HUES64 (cell line): ENCODE measurements around the gene MKNK2.

ENCODE experiments used
- H3K27ac ChIP-seq: 2 replicates; pipeline ENCODE4 v1.7.0; 2013; ENCODE audit warnings: low read depth, low read length, inconsistent platforms
- H3K27me3 ChIP-seq: 2 replicates; pipeline ENCODE4 v1.6.1; 2013; ENCODE audit warnings: mild to moderate bottlenecking, low read length; ENCODE audit not compliant: insufficient read depth
- H3K36me3 ChIP-seq: 2 replicates; pipeline ENCODE4 v1.6.1; 2013; ENCODE audit warnings: mild to moderate bottlenecking, low read length; ENCODE audit not compliant: insufficient read depth
- H3K4me1 ChIP-seq: 2 replicates; pipeline ENCODE4 v1.6.1; 2013; ENCODE audit warnings: mild to moderate bottlenecking, low read length, moderate library complexity; ENCODE audit not compliant: insufficient read depth
- H3K4me3 ChIP-seq: 2 replicates; pipeline ENCODE4 v1.5.1; 2013; ENCODE audit warnings: mild to moderate bottlenecking, low read length, moderate library complexity
- H3K9ac ChIP-seq: 2 replicates; pipeline ENCODE4 v1.6.1; 2013; ENCODE audit warnings: mild to moderate bottlenecking, low read depth, low read length
- H3K9me3 ChIP-seq: 2 replicates; pipeline ENCODE4 v1.6.1; 2013; ENCODE audit warnings: low read depth, low read length; ENCODE audit not compliant: insufficient read depth
- WGBS: fragments of 150-250, 120-280 bp; methylation state at CpG from one replicate; pipeline ENCODE4 v1.1.7; 2013; ENCODE audit warnings: missing lambda C conversion rate; 5-methylcytosine and 5-hydroxymethylcytosine counted together

Gene MKNK2

DNA sequence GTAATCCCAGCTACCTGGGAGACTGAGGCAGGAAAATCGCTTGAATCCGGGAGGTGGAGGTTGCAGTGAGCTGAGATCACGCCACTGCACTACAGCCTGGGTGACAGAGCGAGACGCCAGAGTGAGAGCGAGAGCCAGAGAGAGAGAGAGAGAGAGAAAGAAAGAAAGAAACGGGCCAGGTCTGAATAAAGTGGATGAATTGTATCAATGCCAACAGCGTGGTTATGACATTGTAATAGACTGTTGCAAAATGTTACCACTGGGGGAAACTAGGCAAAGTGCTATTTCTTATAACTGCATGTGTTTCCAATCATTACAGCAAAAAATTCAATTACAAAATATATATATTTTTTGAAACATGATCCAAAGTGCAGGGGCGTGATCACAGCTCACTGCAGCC lies 23.7 kb downstream of the MKNK2 start:
- no peak overlapping the region for H3K4me3 ChIP-seq
- no peaks in the 10 kb centered on the region for H3K27me3 ChIP-seq
- H3K27ac ChIP-seq: no peak overlapping the region
- WGBS: 91% methylated on average over 9 of the region's 9 CpGs
- 0 out of 2 replicates have a peak, but pooled peaks cover 4% of the 10 kb centered on the region for H3K4me1 ChIP-seq
- no peak overlapping the region for H3K9ac ChIP-seq
- H3K9me3 ChIP-seq: peaks cover 4% of the 10 kb centered on the region; the same call in 1 of the 2 replicates
- H3K36me3 ChIP-seq: no peaks in the 10 kb centered on the region

DNA sequence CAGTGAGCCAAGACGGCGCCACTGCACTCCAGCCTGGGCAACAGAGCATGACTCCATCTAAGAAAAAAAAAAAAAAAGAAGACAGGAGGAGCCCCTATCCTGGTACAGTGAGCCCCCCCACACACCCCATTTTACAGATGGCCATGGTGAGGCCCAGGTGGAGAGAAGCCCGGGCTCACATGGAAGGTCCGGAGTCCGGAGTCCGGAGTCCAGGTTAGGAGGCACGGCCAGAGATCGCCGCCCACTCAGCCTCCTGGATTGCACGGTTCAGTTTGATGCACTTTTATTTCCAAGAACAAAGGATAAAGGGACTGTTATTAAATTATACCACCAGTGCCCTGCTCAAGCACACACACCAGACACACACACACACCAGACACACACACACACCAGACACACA lies 24.3 kb downstream of the MKNK2 start:
- H3K9ac ChIP-seq: no peak overlapping the region
- no peak overlapping the region for H3K4me3 ChIP-seq
- 0 out of 2 replicates have a peak, but pooled peaks cover 4% of the 10 kb centered on the region for H3K4me1 ChIP-seq
- no peaks in the 10 kb centered on the region for H3K36me3 ChIP-seq
- no peaks in the 10 kb centered on the region for H3K27me3 ChIP-seq
- H3K27ac ChIP-seq: no peak overlapping the region
- H3K9me3 ChIP-seq: peaks cover 4% of the 10 kb centered on the region; the same call in 1 of the 2 replicates
- WGBS: 94% methylated on average over 10 of the region's 10 CpGs

DNA sequence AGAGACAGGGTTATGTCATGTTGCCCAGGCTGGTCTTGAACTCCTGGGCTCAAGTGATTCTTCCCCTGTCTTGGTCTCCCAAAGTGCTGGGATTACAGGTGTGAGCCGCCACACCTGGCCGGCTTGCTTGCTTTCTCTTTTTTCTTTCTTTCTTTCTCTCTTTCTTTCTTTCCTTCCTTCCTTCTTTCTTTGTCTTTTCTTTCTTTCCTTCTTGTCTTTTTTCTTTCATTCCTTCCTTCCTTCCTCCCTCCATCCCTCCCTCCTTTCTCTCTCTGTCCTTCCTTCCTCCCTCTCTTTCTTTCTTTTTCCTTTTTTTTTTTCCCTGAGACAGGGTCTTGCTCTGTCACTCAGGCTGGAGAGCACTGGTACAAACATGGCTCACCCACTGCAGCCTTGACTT lies 28.8 kb downstream of the MKNK2 start:
- Histone ChIP-seq H3K36me3 (no peaks in the 10 kb centered on the region), H3K27ac (no peak overlapping the region), H3K9me3 (peaks cover 4% of the 10 kb centered on the region; the same call in 1 of the 2 replicates), H3K4me1 (no peaks in the 10 kb centered on the region), H3K27me3 (no peaks in the 10 kb centered on the region), H3K4me3 (no peak overlapping the region), H3K9ac (no peak overlapping the region)
- WGBS: 97% methylated on average over 2 of the region's 2 CpGs

DNA sequence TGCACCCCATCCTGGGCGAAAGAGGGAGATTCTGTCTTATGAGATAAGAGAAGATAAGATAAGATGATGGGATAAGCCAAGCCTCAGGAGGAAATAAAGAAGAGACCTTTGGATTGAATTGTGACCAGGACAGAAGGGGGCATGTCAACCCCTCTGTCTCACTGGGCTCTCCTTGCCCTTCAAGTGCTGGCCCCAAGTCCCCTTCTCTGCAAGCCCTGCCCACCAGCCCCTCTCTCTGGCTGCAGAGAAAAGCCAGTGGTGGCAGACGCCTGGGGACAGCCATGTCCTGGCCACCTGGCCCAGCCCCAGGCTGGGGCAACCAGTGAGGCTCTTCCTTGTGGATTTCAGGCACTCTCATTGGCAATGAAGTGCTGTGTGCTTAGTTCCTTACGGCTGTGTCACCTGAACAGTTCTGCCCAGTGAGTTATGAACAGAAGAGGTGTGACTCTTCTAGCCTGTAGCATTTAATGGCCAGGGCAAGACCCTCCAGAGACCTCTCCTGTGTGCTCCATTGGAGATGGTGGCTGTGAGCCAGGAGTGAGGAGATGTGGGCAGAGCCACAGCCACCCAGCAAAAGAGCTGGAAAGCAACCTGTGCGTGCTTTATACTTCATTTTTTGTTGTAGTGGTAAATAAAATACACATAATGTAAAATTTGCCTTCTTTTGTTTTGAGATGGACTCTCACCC lies 29.4 kb downstream of the MKNK2 start:
- H3K9ac ChIP-seq: no peak overlapping the region
- H3K36me3 ChIP-seq: no peaks in the 10 kb centered on the region
- no peak overlapping the region for H3K4me3 ChIP-seq
- H3K9me3 ChIP-seq: peaks cover 4% of the 10 kb centered on the region; the same call in 1 of the 2 replicates
- WGBS: 83% methylated on average over 4 of the region's 4 CpGs
- H3K27ac ChIP-seq: no peak overlapping the region
- H3K27me3 ChIP-seq: no peaks in the 10 kb centered on the region
- H3K4me1 ChIP-seq: no peaks in the 10 kb centered on the region

DNA sequence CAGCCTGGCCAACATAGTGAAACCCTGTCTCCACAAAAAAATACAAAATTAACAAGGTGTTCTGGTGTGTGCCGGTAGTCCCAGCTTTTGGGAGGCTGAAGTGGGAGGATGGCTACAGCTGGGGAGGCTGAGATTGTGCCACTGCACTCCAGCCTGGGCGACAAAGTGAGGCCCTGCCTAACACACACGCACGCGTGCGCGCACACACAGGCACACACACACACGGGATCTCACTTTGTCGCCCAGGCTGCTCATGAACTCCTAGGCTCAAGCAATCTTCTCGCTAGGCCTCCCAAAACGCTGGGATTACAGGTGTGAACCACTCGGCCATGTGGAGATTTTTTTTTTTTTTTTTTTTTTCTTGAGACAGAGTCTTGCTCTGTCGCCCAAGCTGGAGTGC lies 32.3 kb downstream of the MKNK2 start:
- Histone ChIP-seq H3K36me3 (no peaks in the 10 kb centered on the region), H3K4me1 (no peaks in the 10 kb centered on the region), H3K9ac (no peak overlapping the region), H3K27me3 (no peaks in the 10 kb centered on the region), H3K9me3 (no peaks in the 10 kb centered on the region), H3K4me3 (no peak overlapping the region), H3K27ac (no peak overlapping the region)
- WGBS: 91% methylated on average over 12 of the region's 13 CpGs

DNA sequence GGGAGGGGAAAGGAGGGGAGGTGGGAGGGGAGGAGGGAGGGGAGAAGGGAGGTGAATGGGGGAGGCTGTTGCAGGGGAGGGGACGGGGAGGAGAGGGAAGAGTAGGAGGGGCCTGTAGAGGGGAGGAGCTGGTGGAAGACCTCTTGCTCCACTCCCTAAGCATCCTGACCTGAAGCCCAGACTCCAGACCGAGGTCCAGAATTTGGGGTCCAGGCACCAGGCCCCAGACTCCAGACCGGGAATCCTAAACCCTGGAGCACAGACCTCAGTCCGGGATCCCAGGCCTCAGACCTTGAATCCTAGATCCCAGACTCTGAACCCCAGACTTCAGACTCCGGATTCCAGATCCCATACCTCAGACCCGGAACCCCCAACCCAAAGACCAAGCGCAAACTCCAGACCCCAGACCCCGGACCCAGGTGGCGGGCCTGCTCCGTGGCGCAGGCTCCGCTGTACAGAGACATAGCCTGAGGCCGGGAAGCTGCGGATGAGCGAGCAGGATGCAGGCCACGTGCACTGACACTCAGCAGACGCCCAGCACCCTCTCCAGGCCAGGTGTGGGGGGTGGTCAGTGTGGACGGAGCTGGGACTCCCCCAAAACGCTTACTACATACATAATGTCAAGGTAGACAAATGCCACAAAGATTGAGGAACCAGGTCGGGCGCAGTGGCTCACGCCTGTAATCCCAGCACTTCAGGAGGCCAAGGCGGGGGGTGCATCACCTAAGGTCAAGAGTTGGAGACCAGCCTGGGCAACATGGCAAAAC lies 34.8 kb downstream of the MKNK2 start:
- Histone ChIP-seq H3K27me3 (no peaks in the 10 kb centered on the region), H3K9me3 (no peaks in the 10 kb centered on the region), H3K4me1 (no peaks in the 10 kb centered on the region), H3K9ac (no peak overlapping the region), H3K4me3 (peak overlapping the region; percentile 45), H3K27ac (no peak overlapping the region), H3K36me3 (no peaks in the 10 kb centered on the region)
- WGBS: 87% methylated on average over 22 of the region's 23 CpGs

DNA sequence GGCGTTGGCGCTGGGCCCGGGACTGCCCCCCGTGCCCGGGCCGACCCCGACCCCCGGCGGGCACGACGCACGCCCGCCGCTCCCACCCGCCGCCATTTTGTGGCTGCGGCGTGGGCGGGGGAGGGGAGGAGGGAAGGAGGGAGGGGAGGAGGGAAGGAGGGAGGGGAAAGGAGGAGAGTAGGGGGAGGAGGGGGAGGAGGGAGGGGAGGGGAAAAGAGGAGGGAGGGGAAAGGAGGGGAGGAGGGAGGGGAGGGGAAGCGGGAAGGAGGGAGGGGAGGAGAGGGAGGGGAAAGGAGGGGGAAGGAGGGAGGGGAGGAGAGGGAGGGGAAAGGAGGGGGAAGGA lies 35.5 kb downstream of the MKNK2 start, which contains the start of gene BTBD2:
Gene BTBD2, minus strand, starts transcription at position 107 of the 343 bp plus-strand sequence. Its CDS starts 11 bp downstream, at position 96.
- Histone ChIP-seq H3K4me3 (peak within 1 kb of the TSS; percentile 75), H3K27ac (no peak within 1 kb of the TSS), H3K9ac (peak within 1 kb of the TSS; percentile 79), H3K4me1 (no peaks in the 10 kb centered on the region), H3K9me3 (no peaks in the 10 kb centered on the region), H3K27me3 (no peaks in the 10 kb centered on the region), H3K36me3 (0 out of 2 replicates have a peak, but pooled peaks cover 2% of the 10 kb centered on the region)
- WGBS: 4% methylated on average over 9 of the region's 20 CpGs

DNA sequence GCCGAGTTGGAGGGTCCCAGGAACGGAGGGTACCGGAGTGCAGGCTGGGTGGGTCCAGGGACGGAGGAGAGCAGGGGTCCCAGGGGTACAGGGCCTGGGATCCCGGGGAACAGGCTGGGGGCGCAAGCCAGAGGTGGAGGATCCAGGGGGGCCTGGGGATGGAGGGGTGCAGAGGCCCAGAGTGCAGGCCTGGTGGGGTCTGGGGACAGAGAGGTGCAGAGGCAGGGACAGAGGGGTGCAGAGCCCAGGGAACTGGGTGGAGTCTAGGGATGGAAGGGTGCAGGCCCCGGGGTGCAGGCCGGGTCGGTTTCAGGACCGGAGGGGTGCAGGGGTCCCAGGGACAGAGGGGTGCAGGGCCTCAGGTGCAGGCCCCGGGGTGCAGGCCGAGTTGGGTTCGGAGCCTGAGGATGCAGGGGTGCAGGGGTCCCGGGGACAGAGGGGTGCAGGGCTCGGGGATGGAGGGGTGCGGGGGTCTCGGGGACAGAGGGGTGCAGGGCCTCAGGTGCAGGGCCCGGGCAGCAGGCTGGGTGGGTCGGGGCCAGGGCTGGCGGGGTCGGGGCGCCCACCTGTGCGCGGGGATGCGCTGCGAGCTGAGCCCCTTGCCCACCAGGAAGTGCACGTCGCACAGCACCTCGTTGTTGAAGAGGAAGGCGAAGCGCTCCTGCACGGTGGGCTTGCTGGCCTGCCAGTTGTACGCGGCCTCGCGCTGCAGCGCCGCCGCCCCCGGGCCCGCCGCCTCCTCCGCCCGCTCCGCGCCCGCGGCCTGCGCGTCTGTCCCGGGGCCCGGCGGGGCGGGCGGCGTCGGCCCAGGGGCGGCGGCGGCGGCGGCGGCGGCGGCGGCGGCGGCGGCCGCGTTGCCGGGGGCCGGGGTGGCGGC lies 36.1 kb downstream of the MKNK2 start:
- Histone ChIP-seq H3K4me3 (peak overlapping the region; percentile 75), H3K9ac (peak overlapping the region; percentile 79), H3K9me3 (no peaks in the 10 kb centered on the region), H3K4me1 (no peaks in the 10 kb centered on the region), H3K27ac (no peak overlapping the region), H3K27me3 (no peaks in the 10 kb centered on the region), H3K36me3 (peaks cover 2% of the 10 kb centered on the region; the same call in 1 of the 2 replicates)
- 14% methylated on average over 74 of the region's 74 CpGs for WGBS

DNA sequence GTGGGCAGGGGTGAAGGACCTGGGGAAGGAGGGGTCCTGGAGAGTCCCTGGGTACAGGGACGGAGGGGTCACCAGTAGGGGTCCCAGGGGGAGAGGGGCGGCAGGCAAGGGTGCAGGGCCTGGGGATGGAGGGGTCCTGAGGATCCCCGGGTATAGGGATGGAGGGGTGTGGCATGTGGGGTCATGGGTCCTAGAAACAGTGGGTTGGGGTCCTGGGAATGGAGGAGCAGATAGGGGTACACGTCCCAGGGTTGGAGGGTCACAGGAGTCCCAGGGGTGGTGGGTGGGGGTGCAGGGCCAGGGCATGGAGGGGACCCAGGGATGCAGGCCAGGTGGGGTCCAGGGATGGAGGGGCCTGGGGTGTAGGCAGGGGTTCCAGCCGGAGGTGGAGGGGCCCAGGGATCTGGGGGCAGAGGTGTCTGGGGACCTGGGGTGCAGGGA lies 36.9 kb downstream of the MKNK2 start:
- 88% methylated on average over 5 of the region's 5 CpGs for WGBS
- H3K27ac ChIP-seq: no peak overlapping the region
- H3K4me3 ChIP-seq: no peak overlapping the region
- no peaks in the 10 kb centered on the region for H3K9me3 ChIP-seq
- H3K4me1 ChIP-seq: no peaks in the 10 kb centered on the region
- H3K9ac ChIP-seq: no peak overlapping the region
- no peaks in the 10 kb centered on the region for H3K27me3 ChIP-seq
- peaks cover 2% of the 10 kb centered on the region; the same call in 1 of the 2 replicates for H3K36me3 ChIP-seq

DNA sequence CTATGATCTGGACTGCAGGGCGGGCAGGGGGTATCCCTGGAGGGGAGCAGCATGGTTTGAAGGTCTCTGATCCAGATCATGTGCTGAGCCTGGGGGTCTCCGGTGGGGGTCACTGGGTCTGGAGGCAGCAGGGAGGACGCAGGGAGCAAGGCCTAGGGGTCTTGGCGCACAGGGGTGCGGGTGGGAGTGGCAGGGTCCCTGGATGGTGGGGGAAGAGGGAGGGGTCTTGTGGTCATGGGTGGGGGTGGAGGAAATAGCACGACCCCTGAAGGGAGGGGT lies 37.4 kb downstream of the MKNK2 start:
- H3K36me3 ChIP-seq: peaks cover 3% of the 10 kb centered on the region; the same call in 1 of the 2 replicates
- H3K27ac ChIP-seq: no peak overlapping the region
- no peak overlapping the region for H3K4me3 ChIP-seq
- WGBS: 88% methylated on average over 6 of the region's 6 CpGs
- H3K4me1 ChIP-seq: no peaks in the 10 kb centered on the region
- H3K9ac ChIP-seq: no peak overlapping the region
- no peaks in the 10 kb centered on the region for H3K27me3 ChIP-seq
- no peaks in the 10 kb centered on the region for H3K9me3 ChIP-seq
